ENCODE results near the gene PLEKHM1. TPM values are rescaled to one million over a fixed set of nuclear protein-coding genes. Genes with fewer than 3 reads are reported as not detected.

The PLEKHM1 gene
- total and polyA plus RNA-seq, 2 of the 4 experiments (the other 2 are of a cell fraction): 4.7 to 16.4 TPM

DNA sequence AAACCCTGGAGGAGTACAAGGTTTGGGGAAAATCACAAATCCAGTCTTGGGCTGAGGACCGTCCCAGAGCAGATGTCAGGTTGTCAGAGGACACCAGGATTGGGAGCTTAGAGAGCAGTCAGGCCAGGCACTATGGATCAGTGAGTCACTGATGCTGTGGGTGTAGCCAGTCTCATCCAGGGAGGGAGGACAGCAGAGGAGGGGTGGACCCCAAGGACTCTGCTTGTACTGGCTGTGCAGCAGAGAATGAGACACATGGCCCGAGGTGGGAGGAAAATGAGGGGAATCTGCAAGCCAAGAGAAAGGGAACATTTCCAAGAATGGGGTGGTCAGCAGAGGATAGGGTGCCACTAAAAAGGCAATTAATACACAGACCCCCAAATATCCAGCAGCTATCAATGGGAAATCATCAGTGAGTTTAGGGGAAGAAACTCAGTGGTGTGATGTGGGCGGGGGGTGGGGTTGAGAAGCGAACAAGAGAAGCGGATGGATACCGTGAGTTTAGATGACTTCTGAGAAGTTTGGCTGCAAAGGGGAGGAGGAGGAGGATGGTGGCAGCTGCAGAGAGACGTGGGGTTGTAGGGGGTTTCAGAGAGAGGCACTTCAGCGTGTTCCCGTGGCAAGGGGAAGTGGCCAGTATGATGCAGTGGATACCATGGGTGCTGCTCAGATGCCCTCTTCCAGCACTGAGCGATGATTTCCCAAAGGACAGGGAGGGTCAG lies 101.8 kb downstream of the PLEKHM1 start:
- H3K27me3 ChIP-seq (ENCODE audit: control insufficient read depth, insufficient read depth, low read length): peaks cover 13% of the 10 kb centered on the region; the same call in 1 of the 2 replicates
- no peak overlapping the region for H3K14ac ChIP-seq (replicated peaks; ENCODE audit: low read depth, low read length)
- 60% methylated on average over 5 of the region's 10 CpGs; no CpG with 5 or more reads in 1 of the 2 experiments for WGBS, 2 experiments (ENCODE audit: extremely low coverage in 2 of 2, insufficient read length in 1 of 2)
- no peaks in the 10 kb centered on the region for H4K20me1 ChIP-seq (ENCODE audit: insufficient read depth, low read length)
- peaks cover 5% of the 10 kb centered on the region; the same call in 1 of the 2 replicates for H3K4me1 ChIP-seq (ENCODE audit: control insufficient read depth, insufficient read depth, low read length)
- H4K8ac ChIP-seq (ENCODE audit: low read depth in 2 of 2, low read length in 2 of 2): no peak overlapping the region
- ATAC-seq (ENCODE audit: low read depth): peak; percentile 80
- H3K4me2 ChIP-seq (ENCODE audit: low read depth, low read length): no peak overlapping the region
- no peak overlapping the region for H2BK20ac ChIP-seq (ENCODE audit: low read depth, low read length)
- H4K5ac ChIP-seq (ENCODE audit: low read depth, low read length): no peak overlapping the region
- H3K27ac ChIP-seq (ENCODE audit: insufficient read depth, low read length): no peak overlapping the region
- no peak overlapping the region for H3K56ac ChIP-seq (ENCODE audit: extremely low read depth, insufficient read depth, low read length)
- intact Hi-C loops (cut with micrococcal nuclease) (loop anchor here (5.0 kb wide), 1 partner anchor 96 kb away; no protein-coding TSS in a partner anchor), in situ Hi-C loops (cut with MboI; ENCODE audit: low sequenced_read_pairs) (loop anchor here (5.0 kb wide), 2 partner anchors 111 to 171 kb away; no protein-coding TSS in a partner anchor), dilution Hi-C loops (cut with HindIII; ENCODE audit: low sequenced_read_pairs, unreplicated experiment) (no loop called here)
- no peaks in the 10 kb centered on the region for H3K9me3 ChIP-seq (ENCODE audit: control insufficient read depth, insufficient read depth, low read length)
- H3K18ac ChIP-seq (ENCODE audit: low read depth, low read length): no peak overlapping the region
- H2AK9ac ChIP-seq (replicated peaks; ENCODE audit: low read depth, low read length, poor library complexity): no peak overlapping the region
- no peak overlapping the region for H2AFZ ChIP-seq (replicated peaks; ENCODE audit: low read length, poor library complexity)
- no peak overlapping the region for H2BK15ac ChIP-seq (ENCODE audit: low read depth, low read length)
- H3K36me3 ChIP-seq (ENCODE audit: control insufficient read depth, insufficient read depth, low read length): no peaks in the 10 kb centered on the region
- H4K91ac ChIP-seq (ENCODE audit: insufficient read depth, low read depth, low read length): no peak overlapping the region
- H2BK120ac ChIP-seq (ENCODE audit: low read depth, low read length): no peak overlapping the region
- ChIA-PET POLR2A (ENCODE audit: unreplicated experiment) (interaction anchor here (0.6 kb wide), 3 partner anchors 21 to 79 kb away, joined by 3 to 7 read pairs (median 7); no protein-coding TSS in a partner anchor), CTCF (no interaction called here)
- H3K9ac ChIP-seq (ENCODE audit: low read depth, low read length): no peak overlapping the region
- no peak overlapping the region for H2BK5ac ChIP-seq (ENCODE audit: low read depth, low read length, poor library complexity, severe bottlenecking)
- H3K9me1 ChIP-seq (ENCODE audit: insufficient read depth, low read length): no peaks in the 10 kb centered on the region
- DNase-seq: peak; percentile 62
- H3K23ac ChIP-seq (ENCODE audit: low read depth, low read length): no peak overlapping the region
- H3K4ac ChIP-seq (ENCODE audit: low read depth, low read length): no peak overlapping the region
- no TSS peak for BruUV-seq (replicated peaks)
- H2AK5ac ChIP-seq (ENCODE audit: low read depth, low read length): peak overlapping the region; percentile 38; the same call in 1 of the 2 replicates
- H3K79me1 ChIP-seq (ENCODE audit: low read depth in 1 of 2, low read length in 2 of 2): no peaks in the 10 kb centered on the region
- H3K4me3 ChIP-seq (ENCODE audit: insufficient read depth, low read depth, low read length): no peak overlapping the region
- TF ChIP-seq BHLHE40 (IDR thresholded peaks at IDR 0.05; ENCODE audit: low read depth, low read length) (no peak), MXI1 (IDR thresholded peaks at IDR 0.05; ENCODE audit: borderline replicate concordance, low read depth, low read length) (no peak), POLR2A (IDR thresholded peaks at IDR 0.05; ENCODE audit: low read depth, low read length) (no peak), CHD1 (IDR thresholded peaks at IDR 0.05; ENCODE audit: low read depth, low read length) (no peak), SMC3 (IDR thresholded peaks at IDR 0.05; ENCODE audit: low read depth, low read length) (no peak), RCOR1 (IDR thresholded peaks at IDR 0.05; ENCODE audit: insufficient replicate concordance, low read length) (no peak), FOS (IDR thresholded peaks at IDR 0.05; ENCODE audit: low read depth, low read length) (no peak), RAD21 (IDR thresholded peaks at IDR 0.05; ENCODE audit: low read length) (no peak), MAFK (IDR thresholded peaks at IDR 0.05; ENCODE audit: low read depth, low read length) (no peak), MAZ (IDR thresholded peaks at IDR 0.05; ENCODE audit: borderline replicate concordance, low read depth, low read length) (no peak; the same call in 1 of the 2 replicates), CEBPB (IDR thresholded peaks at IDR 0.05; ENCODE audit: low read depth, low read length) (no peak)
- TF ChIP-seq, protein P1, sequence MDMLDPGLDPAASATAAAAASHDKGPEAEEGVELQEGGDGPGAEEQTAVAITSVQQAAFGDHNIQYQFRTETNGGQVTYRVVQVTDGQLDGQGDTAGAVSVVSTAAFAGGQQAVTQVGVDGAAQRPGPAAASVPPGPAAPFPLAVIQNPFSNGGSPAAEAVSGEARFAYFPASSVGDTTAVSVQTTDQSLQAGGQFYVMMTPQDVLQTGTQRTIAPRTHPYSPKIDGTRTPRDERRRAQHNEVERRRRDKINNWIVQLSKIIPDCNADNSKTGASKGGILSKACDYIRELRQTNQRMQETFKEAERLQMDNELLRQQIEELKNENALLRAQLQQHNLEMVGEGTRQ (IDR thresholded peaks at IDR 0.05; ENCODE audit: low read depth, low read length): no peak
